ENCODE measurements around the gene ZNF619. TPM values are rescaled to one million over a fixed set of nuclear protein-coding genes. Genes with fewer than 3 reads are reported as not detected.
A peak's percentile ranks its signal among the peaks of the same experiment; 100 is the strongest.

Gene ZNF619
- total RNA-seq, result 1 to 10 TPM; 4.6 to 7.9 (median 5.3) TPM

- Histone ChIP-seq H3K4me3 (peak within 1 kb of the TSS; percentile 80), H3K36me3 (peaks cover 0 to 32% of the 10 kb centered on the region in 2 donors), H3K4me1 (peaks cover 0 to 9% (median 6%) of the 10 kb centered on the region in 3 donors), H3K9me3 (no peaks in the 10 kb centered on the region), H3K27me3 (no peaks in the 10 kb centered on the region), H3K27ac (peak within 1 kb of the TSS; percentile 5 to 83 (median 70))
- 11 to 43% methylated on average over 5 to 27 of the region's 48 CpGs for WGBS, 2 donors (ENCODE audit: low coverage in 1 of 2)
- peak in 1 of 2 donors; percentile 18 for TF ChIP-seq POLR2A (IDR thresholded peaks at IDR 0.05)
- TF ChIP-seq CTCF (IDR thresholded peaks at IDR 0.05), result no peak
- peak; percentile 90 for ATAC-seq
Observed at GRCh38 chr3:40476478-40477470, at the start of gene ZNF619. TSS of gene ZNF619 (plus strand) at chr3:40477122. CDS start at chr3:40477980, 858 bp downstream.

- H3K4me3 ChIP-seq, result no peak overlapping the region
- no peak overlapping the region for H3K27ac ChIP-seq
- H3K4me1 ChIP-seq, result no peaks in the 10 kb centered on the region
- peaks cover 0 to 23% of the 10 kb centered on the region in 2 donors for H3K36me3 ChIP-seq
- 77 to 78% methylated on average over 2 of the region's 2 CpGs for WGBS, 2 donors (ENCODE audit: low coverage in 1 of 2)
- no peaks in the 10 kb centered on the region for H3K27me3 ChIP-seq
- TF ChIP-seq POLR2AphosphoS5 (IDR thresholded peaks at IDR 0.05) (no peak), CTCF (IDR thresholded peaks at IDR 0.05) (no peak), EP300 (IDR thresholded peaks at IDR 0.05) (no peak), POLR2A (IDR thresholded peaks at IDR 0.05) (no peak)
- no peak for ATAC-seq
- no peaks in the 10 kb centered on the region for H3K9me3 ChIP-seq
Observed at GRCh38 chr3:40432793-40433192, 44.1 kb upstream of the ZNF619 start.

DNA sequence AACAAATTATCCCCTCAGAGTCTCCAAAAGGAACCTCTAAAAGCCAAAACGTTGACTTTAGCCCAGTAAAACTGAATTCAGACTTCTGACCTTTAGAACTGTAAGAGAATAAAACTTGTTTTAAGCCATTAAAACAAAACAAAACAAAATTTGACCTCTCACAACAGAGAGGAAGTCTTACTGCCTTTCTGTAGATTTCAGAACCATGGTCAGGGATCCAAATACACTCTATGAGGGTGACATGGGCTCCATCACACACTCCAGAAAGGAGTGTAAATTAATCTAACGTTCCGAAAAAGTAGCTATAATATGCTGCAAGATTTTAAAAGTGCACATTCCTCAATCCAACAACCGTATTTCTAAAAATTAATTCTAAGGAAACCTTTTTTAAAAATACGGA lies 39.0 kb upstream of the ZNF619 start:
- no peak for ATAC-seq
- TF ChIP-seq EP300 (IDR thresholded peaks at IDR 0.05), result no peak
- TF ChIP-seq CTCF (IDR thresholded peaks at IDR 0.05), result no peak
- TF ChIP-seq POLR2A (IDR thresholded peaks at IDR 0.05), result no peak
- no peak for TF ChIP-seq POLR2AphosphoS5 (IDR thresholded peaks at IDR 0.05)
- Histone ChIP-seq H3K4me1 (no peaks in the 10 kb centered on the region), H3K36me3 (peaks cover 0 to 12% of the 10 kb centered on the region in 2 donors), H3K27me3 (no peaks in the 10 kb centered on the region), H3K27ac (no peak overlapping the region), H3K4me3 (no peak overlapping the region), H3K9me3 (no peaks in the 10 kb centered on the region)
- WGBS, 2 donors (ENCODE audit: low coverage in 1 of 2), result 69 to 70% methylated on average over 5 of the region's 5 CpGs

DNA sequence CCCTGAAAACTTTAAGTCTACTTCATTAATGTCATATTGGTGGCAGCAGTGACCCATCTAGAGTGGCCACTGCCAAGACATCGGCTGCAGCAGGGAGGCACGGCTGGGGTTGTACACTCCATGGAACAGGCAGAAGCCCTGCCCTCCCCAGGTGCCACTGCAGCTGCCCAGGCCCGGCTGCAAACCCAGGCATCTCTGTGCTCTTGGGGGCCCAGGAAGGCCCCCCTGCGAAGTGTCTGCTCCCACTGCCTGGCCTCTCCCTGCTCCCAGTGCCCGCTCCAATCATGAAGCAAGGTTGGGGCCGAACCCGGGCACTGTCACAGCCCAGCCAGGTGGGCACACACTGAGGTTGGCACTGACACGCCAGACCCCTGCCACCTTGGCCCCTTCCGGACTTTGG lies 31.9 kb upstream of the ZNF619 start:
- 80% methylated on average over 2 of the region's 9 CpGs; no CpG with 5 or more reads in 1 of the 2 donors for WGBS, 2 donors (ENCODE audit: low coverage in 1 of 2)
- no peak for ATAC-seq
- Histone ChIP-seq H3K9me3 (no peaks in the 10 kb centered on the region), H3K36me3 (peaks cover 0 to 18% of the 10 kb centered on the region in 2 donors), H3K27me3 (no peaks in the 10 kb centered on the region), H3K4me1 (no peaks in the 10 kb centered on the region), H3K27ac (no peak overlapping the region), H3K4me3 (no peak overlapping the region)
- no peak for TF ChIP-seq EP300 (IDR thresholded peaks at IDR 0.05)
- TF ChIP-seq POLR2A (IDR thresholded peaks at IDR 0.05), result no peak

GRCh38 chr3:40445880-40446279 lies 31.0 kb upstream of the ZNF619 start:
- TF ChIP-seq POLR2AphosphoS5 (IDR thresholded peaks at IDR 0.05), result no peak
- no peak for TF ChIP-seq POLR2A (IDR thresholded peaks at IDR 0.05)
- TF ChIP-seq CTCF (IDR thresholded peaks at IDR 0.05), result no peak
- no peak for TF ChIP-seq EP300 (IDR thresholded peaks at IDR 0.05)
- Histone ChIP-seq H3K9me3 (no peaks in the 10 kb centered on the region), H3K4me3 (no peak overlapping the region), H3K36me3 (peaks cover 0 to 26% of the 10 kb centered on the region in 2 donors), H3K27me3 (no peaks in the 10 kb centered on the region), H3K4me1 (no peaks in the 10 kb centered on the region), H3K27ac (no peak overlapping the region)
- no peak for ATAC-seq
- 70 to 75% methylated on average over 4 of the region's 4 CpGs for WGBS, 2 donors (ENCODE audit: low coverage in 1 of 2)
